Activated B cell treated with CpG ODN at 0.5 μM for 24 hours (primary cell): Measurements from ENCODE around the gene MDM4. TPM values are rescaled to one million over a fixed set of nuclear protein-coding genes. Genes with fewer than 3 reads are reported as not detected.

Experiments used
- ATAC-seq: fragments of 200-7000 bp; cut with Tn5 transposase; one replicate; pipeline ENCODE4 v1.10.0; 2021; ENCODE audit warnings: low read depth, mild to moderate bottlenecking, moderate library complexity
- CTCF ChIA-PET: fragments of 350-600 bp; sonication (Branson Sonifier 250); formaldehyde crosslinking; loops from one replicate; lab custom pipeline; 2021; ENCODE audit warnings: antibody characterized with exemption; lab: Charles Lee
- POLR2A ChIA-PET: fragments of 350-600 bp; sonication (Branson Sonifier 250); formaldehyde crosslinking; loops from one replicate; lab custom pipeline; 2021; ENCODE audit warnings: antibody characterized with exemption; lab: Charles Lee
- DNase-seq: peaks from one replicate; pipeline ENCODE4 v3.0.0; 2022
- H3K27ac Mint-ChIP-seq: one replicate; pipeline ENCODE4 v1.8.0; 2020; ENCODE audit warnings: mixed read lengths
- H3K27me3 Mint-ChIP-seq: one replicate; pipeline ENCODE4 v1.8.0; 2021; ENCODE audit warnings: mixed read lengths
- H3K36me3 Mint-ChIP-seq: one replicate; pipeline ENCODE4 v1.8.0; 2021; ENCODE audit warnings: low read depth, mixed read lengths
- H3K4me1 Mint-ChIP-seq: one replicate; pipeline ENCODE4 v1.8.0; 2021; ENCODE audit warnings: mixed read lengths
- H3K4me3 Mint-ChIP-seq: one replicate; pipeline ENCODE4 v1.8.0; 2020; ENCODE audit warnings: mild to moderate bottlenecking, mixed read lengths
- H3K9me3 Mint-ChIP-seq: one replicate; pipeline ENCODE4 v1.8.0; 2020; ENCODE audit warnings: mixed read lengths
- CTCF ChIP-seq: fragments of 200-600 bp; IDR thresholded peaks from one replicate; pipeline ENCODE4 v1.8.0; 2022; ENCODE audit warnings: antibody characterized with exemption, mild to moderate bottlenecking
- intact Hi-C: fragments of 100-400 bp; cut with micrococcal nuclease; formaldehyde crosslinking; loops from one replicate; pipeline ENCODE4 v1.15.1; 2024
- total RNA-seq: library from RNA; stranded (reverse); gene quantifications from 2 replicates; pipeline ENCODE4 v1.2.3, GENCODE V29; 2022

MDM4 gene
- total RNA-seq, 1 donor from 2014 or later, result 264 TPM

- no peak for ATAC-seq
- ChIA-PET POLR2A (no interaction called here), CTCF (no interaction called here)
- Mint-ChIP-seq H3K36me3 (peaks cover 16% of the 10 kb centered on the region), H3K9me3 (no peaks in the 10 kb centered on the region), H3K4me1 (peaks cover 9% of the 10 kb centered on the region), H3K4me3 (no peak overlapping the region), H3K27ac (no peak overlapping the region), H3K27me3 (peaks cover 4% of the 10 kb centered on the region)
- no peak for TF ChIP-seq CTCF
- DNase-seq, result no peak
- intact Hi-C loops, result no loop called here
Observed at GRCh38 chr1:204602871-204603542, 86.8 kb downstream of the MDM4 start.

- H3K4me1 Mint-ChIP-seq, result no peaks in the 10 kb centered on the region
- no peak overlapping the region for H3K27ac Mint-ChIP-seq
- H3K9me3 Mint-ChIP-seq, result no peaks in the 10 kb centered on the region
- H3K27me3 Mint-ChIP-seq, result peaks cover 4% of the 10 kb centered on the region
- DNase-seq (no peak), ATAC-seq (no peak)
- no peak for TF ChIP-seq CTCF
- no peak overlapping the region for H3K4me3 Mint-ChIP-seq
- ChIA-PET CTCF (no interaction called here), POLR2A (no interaction called here)
- intact Hi-C loops, result no loop called here
- peaks cover 4% of the 10 kb centered on the region for H3K36me3 Mint-ChIP-seq
Observed at GRCh38 chr1:204605791-204606190, 89.6 kb downstream of the MDM4 start.

Other genes with a start within 250 kb of the MDM4 start
- 0.61 and 0.62 TPM in 2 replicates for gene PLEKHA6, start 156.5 kb upstream of the MDM4 start, total RNA-seq
- gene PPP1R15B, start 104.6 kb upstream of the MDM4 start, total RNA-seq, result 60.4 and 70.6 TPM in 2 replicates
- gene PIK3C2B, start 21.6 kb upstream of the MDM4 start, total RNA-seq, result 127 and 151 TPM in 2 replicates
- gene LRRN2, start 169.3 kb downstream of the MDM4 start, total RNA-seq, result not detected in 2 replicates